Mucosa of stomach (tissue), 1 donor: ENCODE measurements around the gene NR1I3.
A peak's percentile ranks its signal among the peaks of the same experiment; 100 is the strongest.
"Not testable (repeated sequence)": the region's sequence is repeated elsewhere in the genome, so short reads cannot be mapped to it uniquely, and the experiment has no call there.

Experiments
- H3K27me3 ChIP-seq: one replicate; pipeline ENCODE4 v1.7.0; 2013; ENCODE audit warnings: mild to moderate bottlenecking, low read length; ENCODE audit not compliant: control insufficient read depth, insufficient read depth
- H3K36me3 ChIP-seq: one replicate; pipeline ENCODE4 v1.7.0; 2013; ENCODE audit warnings: low read length; ENCODE audit not compliant: control insufficient read depth, insufficient read depth
- H3K4me1 ChIP-seq: one replicate; pipeline ENCODE4 v1.7.0; 2013; ENCODE audit warnings: mild to moderate bottlenecking, low read length; ENCODE audit not compliant: control insufficient read depth, insufficient read depth
- H3K4me3 ChIP-seq: one replicate; pipeline ENCODE4 v1.7.0; 2013; ENCODE audit warnings: low read length
- H3K9ac ChIP-seq: one replicate; pipeline ENCODE4 v1.7.0; 2013; ENCODE audit warnings: mild to moderate bottlenecking, low read length, moderate library complexity
- H3K9me3 ChIP-seq: one replicate; pipeline ENCODE4 v1.7.0; 2013; ENCODE audit warnings: mild to moderate bottlenecking, low read length, moderate library complexity; ENCODE audit not compliant: control insufficient read depth
- donor health status: Pancreatic carcinoma.

The NR1I3 gene

GRCh38 chr1:161260376-161261260, 22.6 kb upstream of the NR1I3 start:
- H3K36me3 ChIP-seq: no peaks in the 10 kb centered on the region
- no peak overlapping the region for H3K4me3 ChIP-seq
- H3K27me3 ChIP-seq: peaks cover 31% of the 10 kb centered on the region
- H3K9ac ChIP-seq: no peak overlapping the region
- H3K9me3 ChIP-seq: no peaks in the 10 kb centered on the region
- peaks cover 8% of the 10 kb centered on the region for H3K4me1 ChIP-seq

GRCh38 chr1:161259765-161260164, 21.8 kb upstream of the NR1I3 start:
- no peaks in the 10 kb centered on the region for H3K9me3 ChIP-seq
- H3K27me3 ChIP-seq: peaks cover 31% of the 10 kb centered on the region
- H3K9ac ChIP-seq: no peak overlapping the region
- H3K4me1 ChIP-seq: peaks cover 8% of the 10 kb centered on the region
- H3K36me3 ChIP-seq: no peaks in the 10 kb centered on the region
- H3K4me3 ChIP-seq: no peak overlapping the region

GRCh38 chr1:161259345-161259702, 21.3 kb upstream of the NR1I3 start:
- Histone ChIP-seq H3K27me3 (peaks cover 31% of the 10 kb centered on the region), H3K9me3 (no peaks in the 10 kb centered on the region), H3K9ac (no peak overlapping the region), H3K4me1 (peaks cover 8% of the 10 kb centered on the region), H3K4me3 (no peak overlapping the region), H3K36me3 (no peaks in the 10 kb centered on the region)

GRCh38 chr1:161258439-161259344, 20.7 kb upstream of the NR1I3 start, which contains the start of gene PCP4L1:
TSS of gene PCP4L1 (plus strand) at chr1:161258745. CDS start at chr1:161258975, 230 bp downstream.
- Histone ChIP-seq H3K27me3 (peaks cover 31% of the 10 kb centered on the region), H3K36me3 (no peaks in the 10 kb centered on the region), H3K9me3 (no peaks in the 10 kb centered on the region), H3K4me1 (peaks cover 8% of the 10 kb centered on the region), H3K9ac (peak within 1 kb of the TSS; percentile 47), H3K4me3 (peak within 1 kb of the TSS; percentile 26)

- H3K4me1 ChIP-seq, H3K4me3 ChIP-seq, H3K9me3 ChIP-seq, H3K9ac ChIP-seq, H3K36me3 ChIP-seq: not testable (repeated sequence)
- H3K27me3 ChIP-seq: peaks cover 31% of the 10 kb centered on the region
These were observed 19.1 kb upstream of the NR1I3 start for GRCh38 chr1:161257109-161257508.

- not testable (repeated sequence) for H3K9me3 ChIP-seq, H3K36me3 ChIP-seq, H3K4me3 ChIP-seq, H3K9ac ChIP-seq, H3K4me1 ChIP-seq
- H3K27me3 ChIP-seq: peaks cover 28% of the 10 kb centered on the region
These were observed 18.0 kb upstream of the NR1I3 start for GRCh38 chr1:161255955-161256520.

GRCh38 chr1:161255302-161255701, 17.3 kb upstream of the NR1I3 start:
- not testable (repeated sequence) for H3K9ac ChIP-seq, H3K4me3 ChIP-seq, H3K4me1 ChIP-seq, H3K9me3 ChIP-seq, H3K36me3 ChIP-seq
- peaks cover 21% of the 10 kb centered on the region for H3K27me3 ChIP-seq

GRCh38 chr1:161251579-161251978, 13.6 kb upstream of the NR1I3 start:
- Histone ChIP-seq H3K4me3 (no peak overlapping the region), H3K9me3 (no peaks in the 10 kb centered on the region), H3K27me3 (no peaks in the 10 kb centered on the region), H3K4me1 (no peaks in the 10 kb centered on the region), H3K9ac (no peak overlapping the region), H3K36me3 (no peaks in the 10 kb centered on the region)

GRCh38 chr1:161250829-161251228, 12.8 kb upstream of the NR1I3 start:
- H3K27me3 ChIP-seq: no peaks in the 10 kb centered on the region
- no peaks in the 10 kb centered on the region for H3K4me1 ChIP-seq
- H3K9ac ChIP-seq: no peak overlapping the region
- H3K36me3 ChIP-seq: no peaks in the 10 kb centered on the region
- no peak overlapping the region for H3K4me3 ChIP-seq
- no peaks in the 10 kb centered on the region for H3K9me3 ChIP-seq

- not testable (repeated sequence) for H3K27me3 ChIP-seq, H3K36me3 ChIP-seq, H3K9me3 ChIP-seq, H3K4me1 ChIP-seq, H3K4me3 ChIP-seq, H3K9ac ChIP-seq
These were observed 12.1 kb upstream of the NR1I3 start for GRCh38 chr1:161250100-161250499.

- Histone ChIP-seq H3K4me3 (no peak overlapping the region), H3K27me3 (no peaks in the 10 kb centered on the region), H3K9ac (no peak overlapping the region), H3K4me1 (no peaks in the 10 kb centered on the region), H3K36me3 (no peaks in the 10 kb centered on the region), H3K9me3 (no peaks in the 10 kb centered on the region)
These were observed 6.9 kb upstream of the NR1I3 start for GRCh38 chr1:161244888-161245287.

- no peak overlapping the region for H3K9ac ChIP-seq
- no peak overlapping the region for H3K4me3 ChIP-seq
- no peaks in the 10 kb centered on the region for H3K9me3 ChIP-seq
- H3K27me3 ChIP-seq: no peaks in the 10 kb centered on the region
- no peaks in the 10 kb centered on the region for H3K4me1 ChIP-seq
- H3K36me3 ChIP-seq: no peaks in the 10 kb centered on the region
These were observed 4.3 kb upstream of the NR1I3 start for GRCh38 chr1:161242313-161242712.
